Measurements from ENCODE around the gene CAMK4. TPM values are rescaled to one million over a fixed set of nuclear protein-coding genes. Genes with fewer than 3 reads are reported as not detected.
A peak's percentile ranks its signal among the peaks of the same experiment; 100 is the strongest.

Gene CAMK4
- total RNA-seq, 4 donors from 2014 or later, result 0.42 to 5.3 (median 3.5) TPM

- intact Hi-C loops (cut with DNase I), result loop anchor here (1.0 kb wide), 1 partner anchor 121 kb away; no protein-coding TSS in a partner anchor
- Histone ChIP-seq H3K36me3 (no peaks in the 10 kb centered on the region), H3K27me3 (no peaks in the 10 kb centered on the region), H3K4me1 (no peaks in the 10 kb centered on the region), H3K4me3 (no peak overlapping the region), H3K27ac (replicated peaks in 1 of 4) (no peak overlapping the region), H3K9me3 (no peaks in the 10 kb centered on the region)
- WGBS, result 45% methylated on average over 12 of the region's 12 CpGs
- no peak for DNase-seq (ENCODE audit: extremely low spot score)
- TF ChIP-seq, protein P1, sequence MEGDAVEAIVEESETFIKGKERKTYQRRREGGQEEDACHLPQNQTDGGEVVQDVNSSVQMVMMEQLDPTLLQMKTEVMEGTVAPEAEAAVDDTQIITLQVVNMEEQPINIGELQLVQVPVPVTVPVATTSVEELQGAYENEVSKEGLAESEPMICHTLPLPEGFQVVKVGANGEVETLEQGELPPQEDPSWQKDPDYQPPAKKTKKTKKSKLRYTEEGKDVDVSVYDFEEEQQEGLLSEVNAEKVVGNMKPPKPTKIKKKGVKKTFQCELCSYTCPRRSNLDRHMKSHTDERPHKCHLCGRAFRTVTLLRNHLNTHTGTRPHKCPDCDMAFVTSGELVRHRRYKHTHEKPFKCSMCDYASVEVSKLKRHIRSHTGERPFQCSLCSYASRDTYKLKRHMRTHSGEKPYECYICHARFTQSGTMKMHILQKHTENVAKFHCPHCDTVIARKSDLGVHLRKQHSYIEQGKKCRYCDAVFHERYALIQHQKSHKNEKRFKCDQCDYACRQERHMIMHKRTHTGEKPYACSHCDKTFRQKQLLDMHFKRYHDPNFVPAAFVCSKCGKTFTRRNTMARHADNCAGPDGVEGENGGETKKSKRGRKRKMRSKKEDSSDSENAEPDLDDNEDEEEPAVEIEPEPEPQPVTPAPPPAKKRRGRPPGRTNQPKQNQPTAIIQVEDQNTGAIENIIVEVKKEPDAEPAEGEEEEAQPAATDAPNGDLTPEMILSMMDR (IDR thresholded peaks at IDR 0.05), result peak; percentile 55 to 74 (median 66)
- TF ChIP-seq EP300 (IDR thresholded peaks at IDR 0.05) (no peak), POLR2A (IDR thresholded peaks at IDR 0.05; ENCODE audit: low read depth) (no peak)
Measured at GRCh38 chr5:111278858-111279504, 54.8 kb downstream of the CAMK4 start.

GRCh38 chr5:111280282-111280951 is 56.2 kb downstream of the CAMK4 start:
- Histone ChIP-seq H3K27me3 (no peaks in the 10 kb centered on the region), H3K36me3 (no peaks in the 10 kb centered on the region), H3K9me3 (no peaks in the 10 kb centered on the region), H3K4me3 (no peak overlapping the region), H3K27ac (replicated peaks in 1 of 4) (no peak overlapping the region), H3K4me1 (no peaks in the 10 kb centered on the region)
- TF ChIP-seq, protein P1 (IDR thresholded peaks at IDR 0.05), result no peak
- TF ChIP-seq POLR2A (IDR thresholded peaks at IDR 0.05; ENCODE audit: low read depth) (no peak), POLR2AphosphoS5 (IDR thresholded peaks at IDR 0.05) (no peak), EP300 (IDR thresholded peaks at IDR 0.05) (no peak)
- intact Hi-C loops (cut with DNase I), result no loop called here
- WGBS, result 53% methylated on average over 6 of the region's 6 CpGs
- DNase-seq (ENCODE audit: extremely low spot score), result no peak

GRCh38 chr5:111282798-111283197 is 58.6 kb downstream of the CAMK4 start:
- TF ChIP-seq, protein P1 (IDR thresholded peaks at IDR 0.05), result no peak
- TF ChIP-seq EP300 (IDR thresholded peaks at IDR 0.05) (no peak), POLR2AphosphoS5 (IDR thresholded peaks at IDR 0.05) (no peak), POLR2A (IDR thresholded peaks at IDR 0.05; ENCODE audit: low read depth) (no peak)
- intact Hi-C loops (cut with DNase I), result no loop called here
- H3K4me1 ChIP-seq, result no peaks in the 10 kb centered on the region
- no peaks in the 10 kb centered on the region for H3K36me3 ChIP-seq
- no peak for DNase-seq (ENCODE audit: extremely low spot score)
- 98% methylated on average over 3 of the region's 3 CpGs for WGBS
- H3K27me3 ChIP-seq, result no peaks in the 10 kb centered on the region
- no peaks in the 10 kb centered on the region for H3K9me3 ChIP-seq
- H3K4me3 ChIP-seq, result no peak overlapping the region
- no peak overlapping the region for H3K27ac ChIP-seq (replicated peaks in 1 of 4)

GRCh38 chr5:111284825-111285224 is 60.6 kb downstream of the CAMK4 start:
- Histone ChIP-seq H3K27ac (replicated peaks in 1 of 4) (no peak overlapping the region), H3K9me3 (no peaks in the 10 kb centered on the region), H3K27me3 (no peaks in the 10 kb centered on the region), H3K4me3 (no peak overlapping the region), H3K4me1 (no peaks in the 10 kb centered on the region), H3K36me3 (no peaks in the 10 kb centered on the region)
- TF ChIP-seq POLR2A (IDR thresholded peaks at IDR 0.05; ENCODE audit: low read depth) (no peak), POLR2AphosphoS5 (IDR thresholded peaks at IDR 0.05) (no peak), EP300 (IDR thresholded peaks at IDR 0.05) (no peak)
- TF ChIP-seq, protein P1 (IDR thresholded peaks at IDR 0.05), result no peak
- WGBS, result 47% methylated on average over 2 of the region's 2 CpGs
- intact Hi-C loops (cut with DNase I), result no loop called here
- DNase-seq (ENCODE audit: extremely low spot score), result no peak
